ENCODE results near the gene FRMD4A. TPM values are rescaled to one million over a fixed set of nuclear protein-coding genes. Genes with fewer than 3 reads are reported as not detected.

The FRMD4A gene
- total RNA-seq, 1 donor from 2014 or later, result 0.64 TPM

DNA sequence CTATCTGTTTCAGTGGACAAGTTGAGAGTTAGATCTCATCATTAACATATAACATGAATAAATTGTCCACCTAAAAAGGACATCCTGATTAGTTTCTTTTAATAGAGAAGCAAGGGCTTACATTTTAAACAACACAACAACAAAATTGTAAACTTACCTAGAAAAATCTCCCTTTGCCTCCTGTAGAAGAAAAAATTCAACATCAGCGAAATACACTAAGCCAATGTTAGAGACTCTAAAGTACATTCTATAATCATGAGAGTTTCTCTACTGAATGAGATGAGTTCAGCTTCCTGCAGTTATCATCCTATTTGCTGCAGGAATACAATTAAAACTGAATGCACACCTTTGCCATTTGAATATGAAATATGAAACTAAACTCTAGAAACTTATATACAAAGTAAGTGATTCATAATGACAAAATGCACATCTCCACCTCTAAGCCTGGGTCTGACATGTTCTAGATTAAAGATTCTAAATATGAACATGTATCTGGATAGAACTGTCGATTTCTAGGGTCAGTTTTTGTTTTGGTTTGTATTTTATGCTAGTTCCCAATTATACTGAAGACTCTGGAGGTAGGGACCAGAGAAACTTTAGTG, 569.1 kb downstream of the FRMD4A start:
- Mint-ChIP-seq H3K4me1 (peaks cover 13% of the 10 kb centered on the region), H3K27me3 (no peaks in the 10 kb centered on the region), H3K4me3 (no peak overlapping the region), H3K9me3 (no peaks in the 10 kb centered on the region), H3K36me3 (ENCODE audit: low read depth) (no peaks in the 10 kb centered on the region), H3K27ac (no peak overlapping the region)
- TF ChIP-seq, protein P1, sequence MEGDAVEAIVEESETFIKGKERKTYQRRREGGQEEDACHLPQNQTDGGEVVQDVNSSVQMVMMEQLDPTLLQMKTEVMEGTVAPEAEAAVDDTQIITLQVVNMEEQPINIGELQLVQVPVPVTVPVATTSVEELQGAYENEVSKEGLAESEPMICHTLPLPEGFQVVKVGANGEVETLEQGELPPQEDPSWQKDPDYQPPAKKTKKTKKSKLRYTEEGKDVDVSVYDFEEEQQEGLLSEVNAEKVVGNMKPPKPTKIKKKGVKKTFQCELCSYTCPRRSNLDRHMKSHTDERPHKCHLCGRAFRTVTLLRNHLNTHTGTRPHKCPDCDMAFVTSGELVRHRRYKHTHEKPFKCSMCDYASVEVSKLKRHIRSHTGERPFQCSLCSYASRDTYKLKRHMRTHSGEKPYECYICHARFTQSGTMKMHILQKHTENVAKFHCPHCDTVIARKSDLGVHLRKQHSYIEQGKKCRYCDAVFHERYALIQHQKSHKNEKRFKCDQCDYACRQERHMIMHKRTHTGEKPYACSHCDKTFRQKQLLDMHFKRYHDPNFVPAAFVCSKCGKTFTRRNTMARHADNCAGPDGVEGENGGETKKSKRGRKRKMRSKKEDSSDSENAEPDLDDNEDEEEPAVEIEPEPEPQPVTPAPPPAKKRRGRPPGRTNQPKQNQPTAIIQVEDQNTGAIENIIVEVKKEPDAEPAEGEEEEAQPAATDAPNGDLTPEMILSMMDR (IDR thresholded peaks at IDR 0.05), result no peak
- intact Hi-C loops (cut with micrococcal nuclease), result no loop called here
- POLR2A ChIA-PET, result no interaction called here
- ATAC-seq (ENCODE audit: low read depth) (no peak), DNase-seq (no peak)
- CTCF ChIA-PET, result no interaction called here

DNA sequence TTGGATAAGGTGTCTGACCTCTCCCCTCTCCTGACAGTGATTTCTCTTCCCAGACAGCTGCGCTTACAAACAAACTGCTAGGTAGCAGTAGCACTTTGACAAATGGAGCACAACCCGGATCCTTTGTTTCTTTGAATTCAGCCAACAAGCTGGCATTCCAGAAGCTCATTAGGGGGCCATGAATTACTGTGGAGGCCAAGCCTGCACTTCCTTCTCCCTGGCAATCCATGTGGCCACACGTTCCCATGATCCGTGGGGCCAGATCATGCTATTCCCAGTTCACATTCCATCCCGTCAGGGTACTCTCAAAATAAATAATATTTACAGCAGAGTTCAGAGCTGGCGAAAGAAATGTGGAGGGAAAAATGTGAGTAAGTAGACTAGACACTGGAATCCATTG, 571.6 kb downstream of the FRMD4A start:
- DNase-seq, result no peak
- Mint-ChIP-seq H3K4me1 (peaks cover 13% of the 10 kb centered on the region), H3K27me3 (no peaks in the 10 kb centered on the region), H3K4me3 (no peak overlapping the region), H3K9me3 (no peaks in the 10 kb centered on the region), H3K36me3 (ENCODE audit: low read depth) (no peaks in the 10 kb centered on the region), H3K27ac (no peak overlapping the region)
- ChIA-PET CTCF (interaction anchor here (1.2 kb wide), 1 partner anchor 99 kb away, joined by 3 read pairs; no protein-coding TSS in a partner anchor), POLR2A (no interaction called here)
- intact Hi-C loops (cut with micrococcal nuclease), result no loop called here
- TF ChIP-seq, protein P1 (IDR thresholded peaks at IDR 0.05), result no peak
- no peak for ATAC-seq (ENCODE audit: low read depth)

DNA sequence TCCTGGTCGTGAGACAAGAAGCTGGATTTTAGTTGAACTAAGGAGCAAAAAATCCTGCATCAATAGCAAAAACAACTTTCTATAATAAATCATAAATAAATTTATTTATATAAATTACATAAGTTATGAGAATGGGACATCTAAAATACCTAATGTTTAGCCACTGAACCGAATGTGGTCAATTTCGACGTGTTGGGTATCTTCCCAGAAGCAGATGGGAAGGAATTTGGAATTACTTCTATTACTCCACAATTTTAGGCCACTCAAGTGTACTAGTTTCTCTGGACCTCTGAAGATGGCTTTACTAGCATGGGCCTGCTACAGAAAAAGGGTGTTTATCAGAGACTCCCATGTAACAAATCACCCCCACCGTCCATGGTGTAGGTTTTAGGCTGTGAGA, 572.0 kb downstream of the FRMD4A start:
- POLR2A ChIA-PET, result no interaction called here
- TF ChIP-seq, protein P1 (IDR thresholded peaks at IDR 0.05), result no peak
- CTCF ChIA-PET, result no interaction called here
- peaks cover 13% of the 10 kb centered on the region for H3K4me1 Mint-ChIP-seq
- H3K27ac Mint-ChIP-seq, result no peak overlapping the region
- H3K9me3 Mint-ChIP-seq, result no peaks in the 10 kb centered on the region
- intact Hi-C loops (cut with micrococcal nuclease), result no loop called here
- no peak overlapping the region for H3K4me3 Mint-ChIP-seq
- ATAC-seq (ENCODE audit: low read depth), result no peak
- no peak for DNase-seq
- no peaks in the 10 kb centered on the region for H3K36me3 Mint-ChIP-seq (ENCODE audit: low read depth)
- H3K27me3 Mint-ChIP-seq, result no peaks in the 10 kb centered on the region

DNA sequence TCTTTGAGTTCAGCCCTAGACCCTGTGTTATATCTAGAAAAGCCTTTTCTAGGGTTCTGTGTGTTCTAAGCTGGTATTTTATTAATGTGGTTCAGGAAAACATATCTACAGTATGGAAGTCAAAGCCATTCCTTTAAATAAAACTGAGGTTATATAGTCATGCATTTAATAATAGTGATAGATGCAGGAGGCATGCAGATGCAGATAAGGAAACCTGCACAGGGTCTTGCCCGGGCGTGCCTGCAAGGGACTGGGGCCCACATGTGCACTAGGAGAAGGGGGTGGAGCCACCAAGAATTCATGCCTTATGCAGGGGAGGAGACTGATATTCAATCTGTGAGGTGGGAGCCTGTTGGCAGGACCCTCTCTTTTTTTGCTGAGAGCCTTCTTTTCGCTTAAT, 572.4 kb downstream of the FRMD4A start:
- DNase-seq (no peak), ATAC-seq (ENCODE audit: low read depth) (no peak)
- Mint-ChIP-seq H3K27ac (no peak overlapping the region), H3K36me3 (ENCODE audit: low read depth) (no peaks in the 10 kb centered on the region), H3K4me3 (no peak overlapping the region), H3K9me3 (no peaks in the 10 kb centered on the region), H3K27me3 (no peaks in the 10 kb centered on the region), H3K4me1 (peaks cover 13% of the 10 kb centered on the region)
- TF ChIP-seq, protein P1 (IDR thresholded peaks at IDR 0.05), result no peak
- ChIA-PET POLR2A (no interaction called here), CTCF (no interaction called here)
- intact Hi-C loops (cut with micrococcal nuclease), result no loop called here

DNA sequence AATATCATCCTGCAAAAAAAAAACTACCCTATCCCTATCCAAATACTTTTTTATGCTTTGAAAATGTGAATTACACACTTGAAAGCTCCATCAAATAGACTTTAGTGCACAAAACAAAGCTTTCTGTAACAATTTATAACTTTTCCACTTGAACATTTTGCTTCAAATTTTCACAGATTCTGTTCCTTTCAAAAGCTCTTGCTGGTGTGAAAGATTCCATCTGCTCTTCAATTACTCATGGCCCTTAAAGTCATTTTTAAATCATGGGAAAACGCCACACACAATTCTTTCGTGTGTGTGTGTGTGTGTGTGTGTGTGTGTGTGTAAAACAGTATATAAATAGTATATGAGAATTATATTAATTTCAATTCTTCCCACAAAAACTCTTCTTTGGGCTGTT, 576.4 kb downstream of the FRMD4A start:
- CTCF ChIA-PET, result no interaction called here
- H3K27ac Mint-ChIP-seq, result no peak overlapping the region

More for the DNA sequence above, 576.4 kb downstream of the FRMD4A start:
- Mint-ChIP-seq H3K27me3 (no peaks in the 10 kb centered on the region), H3K4me1 (peaks cover 13% of the 10 kb centered on the region), H3K36me3 (ENCODE audit: low read depth) (no peaks in the 10 kb centered on the region), H3K9me3 (no peaks in the 10 kb centered on the region), H3K4me3 (no peak overlapping the region)
- intact Hi-C loops (cut with micrococcal nuclease), result no loop called here
- DNase-seq, result no peak
- TF ChIP-seq, protein P1 (IDR thresholded peaks at IDR 0.05), result no peak
- POLR2A ChIA-PET, result no interaction called here
- ATAC-seq (ENCODE audit: low read depth), result no peak

Data from activated B cell treated with CpG ODN at 0.5 μM for 24 hours (primary cell).